Activated CD4-positive, alpha-beta T cell treated with anti-CD3 and anti-CD28 coated beads, Interleukin-2, amount 50 U/mL, for 24 hours (primary cell): ENCODE results near the gene SLC16A9.

ENCODE experiments used
- DNase-seq, 2 donors: peaks; one replicate each; pipeline ENCODE4 v3.0.0-alpha.2; 2020; ENCODE audit warnings: low read depth in 1 of 2, low spot score in 1 of 2

SLC16A9 gene

DNA sequence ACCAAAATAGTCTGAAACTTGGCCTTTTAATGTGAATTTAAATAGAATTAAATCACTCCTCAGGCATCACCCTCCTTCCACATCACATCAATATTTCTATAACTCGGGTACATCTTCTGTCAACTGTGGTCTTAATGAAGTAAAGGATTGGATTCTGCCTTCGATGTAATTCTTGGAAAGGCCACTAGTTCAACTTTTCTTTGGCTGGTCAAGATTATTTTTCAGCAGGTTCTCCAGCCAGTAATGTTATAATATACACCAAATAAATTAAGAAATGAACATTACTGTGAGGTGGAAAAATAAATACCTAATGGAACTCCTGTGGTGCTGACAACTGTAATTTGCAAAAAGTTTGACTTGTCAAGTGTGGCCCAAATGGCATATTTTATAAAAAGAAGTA, 9.7 kb upstream of the SLC16A9 start:
- DNase-seq, result no peak

DNA sequence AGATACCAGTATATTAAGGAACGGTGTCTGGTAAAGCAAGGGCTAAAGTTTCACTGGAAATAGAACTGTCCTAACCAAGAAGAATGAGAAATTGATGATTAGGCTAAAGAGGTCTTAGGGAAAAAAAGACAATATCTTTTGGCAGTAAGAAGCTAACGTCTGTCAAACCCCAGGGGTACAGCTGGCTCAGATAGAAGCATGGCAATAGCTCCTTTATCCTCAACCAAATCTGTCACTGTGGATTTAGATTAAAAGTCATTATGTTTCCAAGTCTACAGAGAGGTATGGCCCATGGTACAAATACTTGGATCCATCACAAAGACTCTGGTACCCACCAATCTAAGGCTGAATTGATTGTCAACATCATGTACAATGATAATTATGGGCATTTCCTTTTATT, 8.6 kb upstream of the SLC16A9 start:
- DNase-seq, result no peak

DNA sequence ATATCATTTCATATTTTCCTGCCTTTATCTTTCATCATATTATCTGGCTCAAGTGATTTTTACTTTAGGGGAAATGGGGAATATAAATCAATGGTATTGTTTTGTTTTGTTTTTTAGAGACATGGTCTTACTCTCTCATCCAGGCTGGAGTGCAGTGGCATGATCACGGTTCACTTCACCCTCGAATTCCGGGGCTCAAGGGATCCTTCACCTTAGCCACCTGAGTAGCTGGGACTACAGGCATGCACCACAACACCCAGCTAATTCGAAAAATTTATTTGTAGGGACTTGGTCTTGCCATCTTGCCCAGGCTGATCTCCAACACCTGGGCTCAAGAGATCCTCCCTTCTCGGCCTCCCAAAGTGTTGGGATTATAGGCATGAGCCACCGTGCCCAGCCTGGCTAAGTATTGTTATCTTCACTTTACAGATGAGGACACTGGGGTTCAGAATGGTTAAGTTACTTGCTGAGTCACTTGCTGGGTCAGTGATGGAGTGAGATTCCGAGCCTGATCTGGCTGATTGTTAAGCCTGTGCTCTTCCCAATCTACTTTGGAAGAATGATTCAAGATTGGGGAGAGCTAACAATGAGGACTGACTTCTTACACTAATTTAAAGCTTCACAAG, 3.7 kb upstream of the SLC16A9 start:
- DNase-seq, result no peak

DNA sequence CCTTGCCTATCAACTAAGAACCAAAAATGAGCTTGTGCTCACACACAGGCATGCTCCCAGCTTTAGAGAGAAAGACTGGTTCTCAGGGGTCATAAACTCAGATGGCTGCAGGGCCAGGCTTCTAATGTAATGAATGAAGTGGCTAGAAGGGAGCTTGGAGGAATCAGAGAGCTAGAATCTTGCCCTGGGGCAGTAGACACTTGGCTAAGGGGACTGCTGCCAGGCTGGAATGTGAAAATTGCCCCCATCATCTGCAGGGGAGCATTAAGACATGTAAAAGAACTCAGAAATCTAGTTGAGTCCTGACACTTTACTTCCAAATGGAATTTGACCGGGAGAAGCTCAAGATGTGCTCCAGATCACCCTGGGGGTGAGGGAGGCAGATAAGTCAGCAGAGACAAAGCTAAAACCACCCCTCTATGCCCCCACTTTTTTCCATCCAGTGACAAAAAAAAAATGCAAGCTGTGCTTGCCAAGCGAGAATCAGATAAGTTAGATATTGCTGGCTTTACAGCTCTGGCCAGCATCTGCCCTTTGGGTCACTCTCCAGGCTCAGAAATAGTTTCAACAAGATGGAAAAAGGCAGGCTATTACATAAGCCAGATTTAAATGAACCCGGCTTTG, 2.3 kb upstream of the SLC16A9 start:
- no peak for DNase-seq

DNA sequence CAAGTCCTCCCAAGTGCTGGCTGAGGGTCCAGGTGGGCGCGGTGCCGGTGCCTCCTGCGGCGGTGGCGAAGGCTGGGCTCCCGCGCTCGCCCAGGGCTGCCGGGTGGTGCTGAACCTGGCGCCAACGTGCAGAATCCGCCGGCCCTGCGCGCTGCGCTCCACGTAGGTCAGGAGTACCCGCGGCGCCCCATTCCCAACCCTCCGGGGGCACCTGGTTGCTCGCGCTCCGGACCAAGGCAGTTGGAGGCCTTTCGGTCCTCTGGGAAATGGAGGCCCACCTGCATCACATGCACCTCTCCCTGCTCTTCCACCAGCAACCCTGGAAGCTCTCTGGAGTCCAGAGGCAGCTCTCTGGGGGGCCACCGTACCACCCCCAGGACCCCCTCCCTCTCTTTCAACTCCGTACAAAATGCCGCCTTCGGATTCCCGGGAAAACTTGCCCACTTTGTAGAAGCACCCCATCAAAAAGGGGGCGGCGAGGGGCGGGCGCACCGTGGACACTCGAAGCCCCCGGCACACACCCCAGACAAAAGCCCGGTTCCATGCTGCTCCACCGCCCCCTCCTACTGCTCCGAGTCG, 745 bp downstream of the SLC16A9 start:
- no peak for DNase-seq

DNA sequence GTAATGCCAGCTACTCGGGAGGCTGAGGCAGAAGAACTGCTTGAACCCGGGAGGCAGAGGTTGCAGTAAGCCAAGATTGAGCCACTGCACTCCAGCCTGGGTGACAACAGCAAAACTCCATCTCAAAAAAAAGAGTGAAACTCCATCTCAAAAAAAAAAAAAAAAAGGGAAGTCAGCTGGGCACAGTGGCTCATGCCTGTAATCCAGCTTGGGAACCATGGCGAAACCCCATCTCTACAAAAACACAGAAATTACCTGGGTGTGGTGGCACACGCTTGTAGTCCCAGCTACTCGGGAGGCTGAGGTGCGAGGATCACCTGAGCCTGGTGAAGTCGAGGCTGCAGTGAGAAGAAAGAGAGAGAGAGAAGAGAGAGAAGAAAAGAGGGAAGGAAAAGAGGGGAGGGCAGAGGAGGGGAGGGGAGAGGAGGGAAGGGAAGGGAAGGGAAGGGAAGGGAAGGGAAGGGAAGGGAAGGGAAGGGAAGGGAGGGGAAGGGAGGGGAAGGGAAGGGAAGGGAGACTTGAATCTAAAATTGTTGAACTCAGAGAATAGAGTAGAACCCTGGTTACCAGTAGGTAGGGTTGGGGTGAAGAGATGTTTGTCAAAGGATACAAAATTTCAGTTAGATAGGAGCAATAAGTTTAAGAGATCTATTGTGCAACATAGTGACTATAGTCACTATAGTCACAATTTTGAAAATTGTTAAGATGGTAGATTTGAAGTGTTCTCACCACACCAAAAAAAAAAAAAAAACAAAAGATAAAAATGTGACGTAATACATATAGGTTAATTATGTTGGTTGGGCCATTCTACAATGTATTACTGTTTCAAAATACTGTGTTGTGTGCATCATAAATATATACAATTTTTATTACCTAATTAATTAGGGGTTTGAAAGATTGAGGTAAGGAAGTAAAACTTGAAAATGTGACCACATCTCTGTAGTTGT, 2.5 kb downstream of the SLC16A9 start:
- no peak for DNase-seq

DNA sequence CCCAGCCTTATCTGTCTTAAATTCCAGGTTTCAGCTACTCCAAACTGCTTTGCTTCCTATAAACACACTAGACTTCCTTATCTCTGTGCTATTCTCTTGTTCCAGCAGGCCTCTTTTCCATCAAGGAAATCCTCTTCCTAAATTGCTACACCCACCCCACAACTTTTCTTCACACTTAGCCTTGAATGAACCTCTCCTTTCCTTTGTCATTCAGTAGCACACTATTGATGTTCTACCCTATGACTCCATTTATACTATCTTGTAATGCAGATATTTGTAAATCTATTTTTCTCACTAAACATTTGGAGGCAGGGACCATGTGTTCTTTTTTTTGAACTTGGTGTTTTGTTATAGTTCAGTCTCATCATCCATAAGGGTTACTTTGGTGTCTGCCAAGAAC, 3.7 kb downstream of the SLC16A9 start:
- DNase-seq, result no peak

DNA sequence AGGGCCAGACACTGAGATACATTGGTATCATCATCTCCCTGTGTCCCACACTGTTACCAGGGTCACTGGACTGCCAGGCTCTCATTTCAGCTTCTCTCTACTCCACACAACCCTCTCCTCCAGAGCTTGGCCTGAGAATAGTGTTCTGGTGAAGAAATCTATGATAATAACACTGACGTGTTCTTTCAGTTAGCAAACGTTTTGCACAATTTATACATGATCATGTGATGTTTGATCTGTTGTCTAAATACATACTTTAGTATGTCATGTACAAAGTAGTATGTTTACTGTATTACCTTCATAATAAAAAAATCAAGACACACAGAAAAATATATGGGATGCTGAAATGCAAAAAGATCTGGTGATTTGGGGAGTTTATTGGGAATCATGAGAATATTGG, 5.0 kb downstream of the SLC16A9 start:
- no peak for DNase-seq

DNA sequence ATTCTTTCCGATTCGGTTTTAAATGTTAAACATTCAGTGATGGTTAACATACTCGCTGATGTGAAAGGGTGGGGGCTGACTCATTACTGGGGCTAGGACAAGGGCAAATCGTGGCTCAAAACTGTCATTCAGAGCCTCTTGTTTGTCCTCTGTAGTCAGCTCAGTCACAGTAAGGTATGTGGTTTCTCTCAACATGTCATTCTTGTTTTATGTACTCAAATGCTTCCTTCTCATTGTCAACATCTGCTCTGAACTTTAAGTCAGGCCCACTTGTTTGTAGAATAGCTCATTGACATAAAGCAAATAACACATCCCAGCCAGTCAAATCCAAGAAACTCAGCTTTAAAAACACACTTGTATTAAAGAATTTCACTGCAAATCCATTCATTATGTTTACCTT, 7.3 kb downstream of the SLC16A9 start:
- DNase-seq, result no peak

DNA sequence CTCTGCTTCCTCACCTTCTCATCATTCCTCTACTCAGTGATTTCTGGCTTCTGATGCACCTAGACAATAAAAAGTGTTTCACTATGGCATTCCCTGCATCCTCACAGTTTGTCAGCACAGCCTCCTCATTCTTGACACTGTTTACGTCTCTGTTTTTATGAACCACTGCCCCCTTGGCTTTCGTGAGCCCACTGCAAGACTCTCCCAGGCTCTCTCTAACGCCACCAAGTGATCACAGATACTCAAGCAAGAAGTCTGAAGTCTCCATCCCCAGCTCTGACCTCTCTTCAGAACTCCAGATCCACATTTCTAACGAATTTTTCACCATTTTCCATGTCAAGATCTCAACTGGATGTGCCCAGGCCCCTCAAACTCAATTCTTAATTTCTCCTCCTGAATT, 8.9 kb downstream of the SLC16A9 start:
- DNase-seq, result no peak

DNA sequence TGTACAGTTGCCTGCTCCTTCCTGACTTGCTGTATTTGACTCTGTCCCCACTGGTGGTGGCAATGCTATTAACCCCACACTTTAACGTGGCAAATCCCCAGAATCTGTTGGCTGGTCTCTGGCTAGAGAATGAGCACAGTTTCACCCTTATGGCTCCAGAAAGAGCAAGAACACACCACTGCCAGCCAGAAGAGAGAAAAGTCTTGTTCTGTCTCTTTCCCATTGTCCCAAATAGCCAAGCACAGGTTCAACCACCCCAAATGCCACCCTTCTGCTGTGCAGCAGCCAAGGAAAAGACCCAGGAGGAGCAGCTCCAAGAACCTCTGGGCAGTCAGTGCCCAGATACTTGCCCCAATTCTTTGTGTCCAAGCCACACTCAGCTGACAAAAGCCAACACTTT, 11.3 kb downstream of the SLC16A9 start:
- no peak for DNase-seq

DNA sequence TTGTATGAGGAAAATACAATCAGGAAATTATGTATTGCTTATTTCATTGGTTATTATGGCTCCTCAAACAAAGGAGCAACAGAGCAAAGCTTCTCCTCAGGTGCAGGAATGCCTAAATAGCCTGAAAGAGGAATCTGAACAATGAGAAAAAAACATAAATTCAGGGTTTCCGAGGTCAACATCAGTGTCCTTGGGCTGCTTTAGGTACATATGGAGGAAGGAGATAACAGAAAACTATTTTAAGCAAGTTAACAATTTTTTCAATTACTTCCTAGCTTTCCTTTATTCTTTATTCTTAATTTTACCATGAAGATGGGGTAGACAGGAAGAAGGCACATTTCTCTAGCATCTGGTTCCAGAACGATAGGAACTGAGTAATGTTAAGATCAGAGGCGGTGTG, 14.0 kb downstream of the SLC16A9 start:
- DNase-seq, result no peak

DNA sequence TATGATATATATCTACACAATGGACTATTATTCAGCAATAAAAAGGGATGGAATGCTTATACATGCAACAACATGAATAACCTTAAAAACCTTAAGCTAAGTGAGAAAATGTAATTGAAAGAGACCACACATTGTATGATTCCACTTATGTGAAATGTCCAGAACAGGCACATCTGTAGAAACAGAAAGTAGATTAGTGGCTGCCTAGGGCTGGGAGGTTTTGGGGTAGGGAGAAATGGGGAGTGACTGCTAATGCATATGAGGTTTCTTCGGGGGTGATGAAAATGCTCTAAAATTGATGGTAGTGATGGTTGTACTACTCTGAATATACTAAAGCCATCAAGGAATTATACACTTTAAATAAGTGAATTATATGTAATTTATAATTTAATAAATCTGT, 14.7 kb downstream of the SLC16A9 start:
- no peak for DNase-seq

DNA sequence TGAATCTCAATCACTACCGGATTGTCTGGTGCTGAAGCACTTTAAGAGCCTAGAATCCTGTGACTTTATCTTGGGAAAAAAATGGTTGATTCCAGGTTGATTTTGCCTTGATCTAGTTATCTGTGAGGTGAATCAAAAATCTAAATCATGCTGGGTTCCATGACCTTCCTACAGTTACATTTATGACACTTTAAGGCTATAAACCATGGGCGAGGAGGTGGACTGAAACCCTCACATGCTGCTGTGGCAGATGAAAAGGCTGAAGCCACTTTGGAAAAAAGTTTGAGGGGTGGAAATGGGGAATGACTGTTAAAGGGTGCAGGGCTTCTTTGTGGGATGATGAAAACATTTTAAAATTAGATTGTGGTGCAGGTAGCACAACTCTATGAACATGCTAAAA, 17.5 kb downstream of the SLC16A9 start:
- no peak for DNase-seq

DNA sequence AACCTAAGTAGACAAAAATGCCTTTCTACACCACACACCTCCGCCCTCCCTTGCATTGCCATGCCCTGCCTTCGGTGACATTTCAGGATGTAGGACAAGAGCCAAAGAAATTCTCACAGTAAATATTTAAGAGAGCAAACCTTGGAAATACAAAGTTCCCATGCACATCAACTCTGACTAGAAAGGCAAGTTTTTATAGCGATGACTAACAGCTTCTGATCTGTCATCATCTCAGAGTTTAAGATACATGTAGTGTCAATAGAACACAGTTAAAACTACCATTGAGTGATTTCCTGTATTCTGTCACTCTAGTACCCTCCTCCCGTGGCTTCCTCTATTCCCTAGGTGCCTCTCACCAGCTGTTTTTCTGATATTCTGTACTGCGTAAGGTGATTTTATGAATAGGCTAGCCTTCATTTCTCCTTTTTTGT, 20.7 kb downstream of the SLC16A9 start:
- no peak for DNase-seq

DNA sequence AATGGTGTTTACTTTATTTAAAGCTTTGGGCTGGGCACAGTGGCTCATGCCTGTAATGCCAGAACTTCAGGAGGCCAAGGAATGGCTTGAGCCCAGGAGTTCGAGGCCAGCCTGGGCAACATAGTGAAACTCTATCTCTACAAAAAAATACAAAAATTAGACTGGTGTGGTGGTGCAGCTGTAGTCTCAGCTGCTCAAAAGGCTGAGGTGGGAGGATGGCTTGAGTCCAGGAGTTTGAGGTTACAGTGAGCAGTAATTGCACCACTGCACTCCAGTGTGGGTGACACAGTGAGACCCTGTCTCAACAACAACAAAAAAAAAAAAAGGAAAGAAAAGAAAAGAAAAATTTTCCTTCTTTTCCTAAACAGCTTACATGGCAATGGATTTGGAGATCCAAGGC, 22.0 kb downstream of the SLC16A9 start:
- DNase-seq, result no peak

DNA sequence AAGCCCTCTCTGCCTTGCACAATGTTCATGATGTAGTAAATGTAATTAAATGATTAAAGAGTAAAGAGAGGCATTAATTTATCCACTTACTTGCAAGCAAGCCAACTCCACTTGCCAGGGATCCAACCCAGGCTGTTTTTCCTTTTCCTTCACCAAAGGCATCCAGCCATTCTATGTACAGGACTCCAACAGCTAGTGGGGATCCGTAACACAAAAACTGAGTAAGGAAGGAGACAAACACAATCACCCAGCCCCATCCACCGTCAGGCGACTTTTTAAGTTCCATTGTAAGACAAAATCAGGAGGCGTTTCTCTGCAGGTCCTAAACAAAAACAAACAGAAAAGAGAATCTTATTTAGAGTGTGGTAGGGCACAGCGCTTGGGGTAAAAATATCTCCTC, 25.6 kb downstream of the SLC16A9 start:
- no peak for DNase-seq

DNA sequence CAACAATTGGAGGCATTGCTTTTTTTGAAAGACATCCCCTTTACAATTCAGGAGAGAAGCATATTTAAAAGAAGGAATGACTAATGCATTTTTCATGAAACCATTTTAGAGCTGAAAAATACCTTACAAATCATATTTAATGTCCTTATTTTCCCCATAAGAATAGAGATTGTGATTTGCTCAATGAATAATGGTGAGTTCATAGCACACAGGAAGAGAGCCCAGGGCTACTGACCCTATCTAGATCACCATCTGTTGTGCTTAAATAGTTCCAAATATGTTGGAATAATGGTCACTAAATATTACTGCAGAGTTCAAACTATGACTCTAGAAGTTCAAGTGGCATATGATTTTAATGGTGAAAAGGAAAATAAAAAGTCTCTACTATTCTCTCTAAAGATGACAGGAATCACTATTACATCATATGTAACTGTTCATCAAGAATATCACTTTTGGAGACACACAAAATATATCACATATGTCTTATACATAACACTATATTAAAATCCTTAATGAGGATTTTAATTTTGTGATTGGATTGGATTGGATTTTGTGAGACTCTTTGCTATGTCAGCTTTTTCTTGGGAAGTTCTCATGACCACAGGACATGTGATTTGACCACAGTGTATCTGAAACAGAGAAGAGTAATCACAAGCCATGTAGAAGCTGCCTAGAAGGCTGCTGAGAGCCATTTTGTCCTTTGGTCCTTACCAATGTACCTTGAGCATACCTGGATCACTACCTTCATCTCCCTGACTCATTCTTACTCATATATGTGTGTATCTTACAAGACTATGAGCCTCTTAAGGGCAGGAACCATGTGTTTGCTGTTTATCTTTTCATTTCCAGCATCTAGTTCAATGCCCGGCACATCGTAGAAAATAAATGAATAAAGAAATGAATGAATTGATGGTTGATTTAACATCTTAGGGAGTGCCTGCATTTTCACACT, 26.4 kb downstream of the SLC16A9 start:
- no peak for DNase-seq

DNA sequence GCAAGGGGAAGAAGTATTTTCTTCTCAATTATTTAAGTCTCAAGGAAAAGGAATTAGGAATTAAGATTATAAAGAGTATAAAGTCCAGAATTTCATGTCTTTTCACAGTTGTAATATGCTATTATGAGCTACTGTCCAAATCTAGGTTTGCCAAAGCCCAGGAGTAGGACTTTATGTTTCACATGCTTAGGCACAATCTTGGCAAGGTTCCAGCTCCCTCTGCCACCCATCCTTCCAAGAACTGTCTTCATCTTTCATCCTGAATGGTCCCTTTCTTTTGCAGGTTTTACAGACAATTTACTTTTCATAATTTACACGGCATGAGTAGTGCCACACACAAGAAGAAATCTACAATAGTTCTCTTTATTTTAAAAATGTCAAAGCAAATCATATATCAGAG, 29.5 kb downstream of the SLC16A9 start:
- DNase-seq, result no peak

DNA sequence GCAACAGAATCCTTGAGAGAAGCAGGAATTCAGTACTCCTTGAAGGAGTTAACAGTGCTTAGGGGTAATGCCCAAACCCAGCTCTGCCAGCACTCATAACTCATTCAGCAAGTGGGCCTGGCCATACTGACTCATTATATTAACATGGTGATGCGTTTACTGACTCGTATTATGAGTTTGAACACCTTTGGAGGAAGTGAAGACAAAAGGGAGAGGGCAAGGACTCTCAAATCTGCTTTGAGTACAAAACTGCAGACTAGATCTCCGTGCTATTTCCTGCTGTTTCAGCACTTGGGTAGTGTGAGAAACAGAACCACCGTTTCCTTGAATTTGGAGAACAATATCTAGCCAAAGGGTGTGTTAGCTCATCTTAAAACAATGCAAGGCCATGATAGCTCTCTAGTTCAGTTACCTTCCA, 30.8 kb downstream of the SLC16A9 start:
- no peak for DNase-seq
